GM21515 (cell line): Measurements from ENCODE around the gene RPE65.
"Not testable (repeated sequence)": the region's sequence is repeated elsewhere in the genome, so short reads cannot be mapped to it uniquely, and the experiment has no call there.

Source experiments
- ATAC-seq: cut with Tn5 transposase; IDR thresholded peaks from one replicate; pipeline ENCODE4 v1.9.1; 2021; ENCODE audit not compliant: unreplicated experiment

Gene RPE65

DNA sequence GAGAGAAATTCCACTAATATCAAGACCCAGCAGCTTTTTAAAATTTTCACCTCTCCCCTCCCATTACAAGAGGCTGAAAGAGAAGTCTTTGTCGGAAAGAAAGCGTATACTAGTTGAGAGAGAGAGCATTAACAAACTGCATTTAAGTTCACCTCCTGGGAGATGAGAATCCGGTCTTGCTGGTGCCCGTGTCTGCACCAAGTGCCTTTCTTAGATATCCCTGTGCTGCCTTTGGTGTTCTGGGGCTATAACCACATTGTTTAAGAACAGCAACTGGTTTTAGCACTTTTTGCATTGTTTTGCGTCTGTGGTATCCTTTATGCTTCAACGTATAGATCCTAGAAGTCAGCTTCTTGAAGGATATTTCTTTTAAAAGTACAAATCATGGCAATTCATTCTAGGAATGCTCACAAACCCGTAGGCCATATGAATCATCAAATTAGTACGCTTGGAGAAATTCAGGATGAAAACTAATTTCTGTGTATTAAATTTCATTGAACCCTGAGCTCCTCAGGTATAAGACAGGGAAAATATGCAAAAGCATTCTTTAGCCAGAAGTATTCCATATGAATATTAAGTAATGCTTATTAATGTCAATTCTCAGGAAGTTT lies 3.4 kb upstream of the RPE65 start:
- no peak for ATAC-seq

DNA sequence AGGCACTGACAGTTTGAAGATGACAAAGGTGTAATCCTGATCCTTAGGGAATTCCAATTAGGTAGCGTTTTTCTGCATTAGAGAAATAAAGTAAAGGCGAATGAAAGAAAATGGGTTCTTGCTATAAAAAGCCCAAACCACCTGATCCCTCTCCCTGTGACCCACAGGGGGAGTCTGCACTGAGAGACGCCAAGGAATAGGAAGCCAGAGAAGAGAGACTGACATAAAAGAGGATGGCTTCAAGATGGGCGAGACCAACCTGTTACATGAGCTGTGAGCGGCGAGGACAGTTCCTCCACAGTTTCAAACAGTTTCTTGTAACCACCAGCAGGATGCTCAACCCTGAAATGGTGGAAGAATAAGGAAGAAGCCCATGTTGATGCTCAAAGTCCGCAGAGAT lies 1.4 kb downstream of the RPE65 start:
- no peak for ATAC-seq

DNA sequence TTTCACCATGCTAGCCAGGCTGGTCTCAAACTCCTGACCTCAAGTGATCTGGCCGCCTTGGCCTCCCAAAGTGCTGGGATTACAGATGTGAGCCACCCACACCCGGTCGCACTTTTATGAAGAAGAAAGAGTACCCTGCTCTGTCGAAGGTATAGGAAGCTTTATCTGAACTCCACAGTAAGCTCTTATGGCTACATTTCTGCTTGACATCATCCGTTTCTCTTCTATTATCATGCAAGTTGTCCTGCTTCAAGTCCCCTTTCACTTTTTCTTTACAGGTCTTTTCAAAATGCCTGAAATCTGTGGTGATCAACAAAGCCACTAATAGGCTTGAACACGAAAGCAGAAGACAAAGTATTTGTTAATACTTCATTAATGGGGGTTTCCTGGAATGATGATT lies 4.0 kb downstream of the RPE65 start:
- no peak for ATAC-seq

DNA sequence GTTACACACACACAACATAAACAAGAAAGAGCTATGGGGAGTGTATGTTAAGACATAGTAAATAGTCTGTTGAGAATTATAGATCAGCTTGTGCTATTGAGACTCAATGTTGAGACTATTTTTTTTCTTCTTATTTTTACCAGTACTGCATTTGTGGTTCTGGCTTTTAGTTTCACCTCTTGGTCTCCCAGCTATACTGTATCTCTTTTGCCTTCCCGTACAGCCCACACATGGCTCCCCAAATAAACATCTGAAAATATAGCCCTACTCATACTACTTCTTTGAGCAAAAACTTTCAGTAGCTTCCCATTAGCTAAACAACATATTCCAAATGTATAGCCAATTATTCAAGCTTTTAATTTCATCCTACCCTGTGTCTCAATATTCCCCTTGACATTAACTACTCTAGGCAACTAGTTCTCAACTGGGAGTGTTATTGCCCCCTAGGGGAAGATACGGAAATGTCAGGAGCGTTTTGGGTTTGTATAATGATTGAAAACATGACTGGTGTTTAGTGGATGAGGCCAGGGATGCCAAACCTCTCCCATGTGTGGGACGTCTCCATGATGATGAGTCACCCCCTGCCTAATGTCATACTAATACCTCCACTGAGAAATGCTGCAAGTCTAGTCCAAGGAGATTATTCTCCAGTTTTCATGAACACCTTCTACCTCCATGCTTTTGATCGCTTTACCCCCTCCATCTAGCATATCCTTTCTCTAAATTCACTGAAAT lies 6.8 kb downstream of the RPE65 start:
- ATAC-seq = peak; percentile 90

DNA sequence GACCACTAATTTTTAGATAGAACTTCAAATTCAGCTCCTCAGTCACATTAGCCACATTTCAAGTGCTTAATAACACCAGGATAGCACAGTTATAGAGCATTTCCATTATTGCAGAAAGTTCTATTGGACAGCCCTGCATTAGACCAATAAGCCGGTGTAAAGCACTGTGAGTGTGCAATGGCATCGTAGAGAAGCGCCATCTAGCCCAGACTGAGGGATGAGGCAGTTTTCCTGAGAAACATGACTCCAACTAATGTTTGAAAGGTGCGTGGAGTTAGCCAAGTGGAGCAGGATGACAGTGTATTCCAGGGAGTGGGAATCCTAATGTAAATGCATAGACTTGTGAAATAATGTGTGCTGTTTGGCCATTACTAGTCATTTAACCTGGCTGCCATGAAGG lies 7.7 kb downstream of the RPE65 start:
- ATAC-seq = no peak

DNA sequence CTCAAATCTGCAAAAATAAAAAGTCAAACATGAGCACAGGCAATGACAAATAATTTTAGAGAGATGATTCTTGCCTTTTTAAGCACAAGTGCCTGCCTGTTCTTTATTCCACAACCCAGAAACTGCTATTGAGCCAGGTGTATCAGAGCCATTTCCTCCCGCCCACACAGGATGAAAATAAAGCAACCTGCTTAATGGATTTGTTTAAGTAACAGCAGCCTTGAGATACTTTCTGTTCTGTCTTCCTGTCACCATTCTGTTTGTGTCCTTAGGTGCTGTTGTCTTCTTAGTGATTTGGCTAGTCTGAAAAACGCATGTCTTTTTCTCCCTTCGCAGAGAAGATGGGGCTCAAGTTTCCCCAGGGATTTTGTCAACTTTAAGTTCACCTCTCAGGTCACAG lies 11.4 kb downstream of the RPE65 start:
- ATAC-seq = peak; percentile 52

DNA sequence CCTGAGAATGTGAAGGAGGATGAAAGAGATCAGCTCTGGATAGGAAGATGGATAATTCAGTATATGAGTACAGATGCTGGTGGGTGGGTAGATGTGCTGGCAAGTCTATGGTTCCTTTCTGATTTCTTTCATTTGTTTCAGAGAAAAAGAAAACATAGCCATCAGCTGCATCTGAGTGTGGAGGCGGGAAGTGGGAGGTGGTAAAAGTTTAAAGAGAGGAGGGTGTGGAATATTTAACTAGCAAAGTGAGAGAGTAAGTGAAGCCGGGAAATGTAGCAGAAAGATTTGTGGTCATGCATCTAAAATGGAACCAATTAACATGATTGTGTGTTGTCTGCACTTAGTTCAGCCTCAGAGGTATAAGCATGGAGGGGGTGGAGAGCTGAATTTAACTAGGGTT lies 16.4 kb downstream of the RPE65 start:
- ATAC-seq = no peak

DNA sequence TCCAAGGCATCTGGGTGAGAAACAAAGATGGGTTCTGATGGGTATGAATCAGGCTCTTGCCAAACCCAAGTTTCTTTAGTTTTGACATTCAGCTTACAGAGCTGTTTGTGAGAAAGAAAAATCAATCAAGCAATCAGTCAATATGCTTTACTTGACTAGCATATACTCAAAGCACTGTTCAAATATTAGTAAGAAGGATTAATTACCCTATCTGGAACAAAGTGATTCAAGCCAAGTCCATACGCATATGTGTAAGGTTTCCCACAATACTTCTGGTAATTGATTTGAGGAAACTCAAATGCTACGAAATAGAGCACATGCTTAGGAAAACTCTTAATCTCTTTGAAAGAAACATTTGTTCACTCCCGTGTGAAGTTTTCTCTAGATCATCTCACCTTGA lies 18.7 kb downstream of the RPE65 start:
- no peak for ATAC-seq

DNA sequence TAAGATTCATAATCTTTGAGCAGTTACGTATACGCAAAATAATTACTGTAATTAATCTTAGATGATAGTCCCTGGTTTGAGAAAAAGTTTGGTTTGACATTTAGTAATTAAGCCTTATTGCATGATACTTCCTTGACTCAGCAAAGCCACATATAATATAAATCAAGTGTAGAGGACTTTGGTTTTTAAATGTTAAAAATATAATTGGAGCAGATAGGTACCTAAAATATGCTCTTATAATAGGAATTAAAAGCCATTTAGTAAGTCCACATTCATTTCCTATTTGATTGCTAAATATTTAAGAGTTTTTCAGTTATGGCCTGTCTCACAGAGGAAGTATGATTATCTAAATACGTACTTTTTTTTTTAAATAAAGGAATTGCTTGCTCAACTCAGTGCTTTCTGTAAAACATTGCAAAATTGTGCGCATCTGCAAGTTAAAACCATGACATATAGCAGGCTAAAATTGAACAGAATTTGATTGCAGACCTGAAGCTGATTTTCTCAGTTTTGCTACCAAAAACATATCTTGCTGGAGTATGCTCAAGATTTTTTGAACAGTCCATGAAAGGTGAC lies 20.4 kb downstream of the RPE65 start:
- no peak for ATAC-seq

DNA sequence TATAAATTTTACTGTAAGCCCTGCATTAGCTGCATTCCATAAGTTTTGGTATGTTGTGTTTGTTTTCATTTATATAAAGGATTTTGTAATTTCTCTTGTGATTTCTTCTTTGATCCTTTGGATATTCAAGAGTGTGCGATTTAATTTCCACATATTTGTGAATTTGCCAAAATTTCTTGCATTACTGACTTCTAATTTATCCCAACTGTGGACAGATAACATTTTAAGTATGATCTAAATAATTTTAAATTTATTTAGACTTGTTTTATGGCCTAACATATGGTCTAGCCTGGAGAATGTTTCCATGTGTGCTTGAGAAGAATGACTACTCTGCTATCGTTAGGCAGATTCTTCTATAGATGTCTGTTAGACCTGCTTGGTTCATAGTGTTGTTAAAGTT lies 23.2 kb downstream of the RPE65 start:
- no peak for ATAC-seq

DNA sequence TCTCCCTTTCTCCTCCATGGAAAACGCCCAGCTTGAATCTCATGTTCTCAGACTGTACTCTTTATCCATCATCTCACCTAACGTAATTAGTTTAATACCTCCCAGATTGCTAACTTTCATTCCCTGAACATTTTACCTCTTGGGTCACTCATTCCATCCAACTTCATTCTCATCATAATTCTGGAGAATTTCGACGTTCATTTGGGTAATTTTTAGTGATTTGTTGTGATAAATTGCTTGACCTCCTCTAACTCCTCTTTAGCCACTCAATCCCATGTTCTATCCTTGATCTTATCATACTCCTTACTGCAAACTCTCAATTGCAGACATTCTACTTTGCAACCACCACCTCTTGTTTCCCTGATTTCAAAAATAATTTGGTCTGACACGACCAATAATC lies 28.4 kb downstream of the RPE65 start:
- no peak for ATAC-seq

DNA sequence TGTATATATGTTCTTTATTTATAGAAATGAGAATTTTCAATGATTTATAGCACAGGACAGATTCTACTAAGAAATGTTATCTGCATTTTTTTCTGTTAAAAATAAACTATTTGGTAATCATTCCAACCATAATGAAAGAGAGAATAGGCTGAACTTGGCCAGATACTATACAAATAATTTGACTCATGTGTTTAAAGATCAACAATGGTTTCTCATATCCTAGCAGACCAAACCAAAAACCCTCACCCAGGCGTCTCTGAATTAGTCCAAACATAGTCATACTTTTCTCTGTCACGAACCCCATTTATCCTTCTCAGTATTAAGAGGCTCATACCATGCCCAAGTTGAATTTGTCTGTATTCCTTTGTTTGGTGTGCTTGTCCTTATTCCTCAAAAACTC lies 40.3 kb downstream of the RPE65 start:
- ATAC-seq = no peak

DNA sequence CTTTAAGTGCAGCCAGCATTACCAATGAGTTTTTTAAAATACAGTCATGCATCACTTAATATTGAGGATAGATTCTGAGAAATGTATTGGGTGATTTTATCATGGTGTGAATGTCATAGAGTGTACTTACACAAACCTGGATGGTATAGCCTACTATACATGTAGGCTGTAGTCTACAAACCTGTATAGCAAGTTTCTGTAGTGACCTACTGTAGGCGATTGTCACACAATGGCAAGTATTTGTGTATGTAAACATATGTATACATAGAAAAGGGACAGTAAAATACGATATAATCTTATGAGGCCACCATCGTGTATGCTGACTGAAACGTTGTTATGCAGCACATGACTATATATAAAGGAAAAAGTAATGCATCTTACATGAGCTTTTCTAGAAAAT lies 48.2 kb downstream of the RPE65 start:
- no peak for ATAC-seq

DNA sequence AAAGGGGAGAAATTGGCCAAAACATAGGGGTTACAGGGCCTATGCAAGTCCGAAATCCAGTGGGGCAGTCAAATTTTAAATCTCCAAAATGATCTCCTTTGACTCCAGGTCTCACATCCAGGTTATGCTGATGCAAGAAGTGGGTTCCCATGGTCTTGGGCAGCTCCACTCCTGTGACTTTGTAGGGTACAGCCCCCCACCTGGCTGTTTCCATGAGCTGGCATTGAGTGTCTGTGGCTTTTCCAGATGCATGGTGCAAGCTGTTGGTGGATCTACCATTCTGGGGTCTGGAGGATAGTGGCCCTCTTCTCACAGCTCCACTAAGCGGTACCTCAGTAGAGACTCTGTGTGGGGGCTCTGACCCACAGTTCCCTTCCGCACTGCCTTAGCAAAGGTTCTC lies 54.2 kb downstream of the RPE65 start:
- ATAC-seq = not testable (repeated sequence)

DNA sequence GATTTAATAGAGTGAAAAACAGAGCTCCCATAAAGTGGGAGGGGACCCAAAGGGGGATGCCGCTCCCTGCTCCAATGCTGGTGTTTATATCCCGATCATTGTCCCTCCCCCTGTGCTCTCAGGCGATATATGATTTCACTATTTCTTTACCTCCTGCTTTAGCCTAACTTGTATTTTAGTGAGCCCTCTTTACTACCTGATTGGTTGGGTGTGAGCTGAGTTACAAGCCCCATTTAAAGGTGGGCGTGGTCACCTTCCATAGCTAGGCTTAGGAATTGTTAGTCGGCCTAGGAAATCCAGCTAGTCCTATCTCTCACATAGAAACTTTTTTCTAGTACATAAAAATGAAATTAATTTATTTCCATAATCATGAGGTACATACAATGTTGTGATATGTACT lies 57.3 kb downstream of the RPE65 start:
- not testable (repeated sequence) for ATAC-seq

DNA sequence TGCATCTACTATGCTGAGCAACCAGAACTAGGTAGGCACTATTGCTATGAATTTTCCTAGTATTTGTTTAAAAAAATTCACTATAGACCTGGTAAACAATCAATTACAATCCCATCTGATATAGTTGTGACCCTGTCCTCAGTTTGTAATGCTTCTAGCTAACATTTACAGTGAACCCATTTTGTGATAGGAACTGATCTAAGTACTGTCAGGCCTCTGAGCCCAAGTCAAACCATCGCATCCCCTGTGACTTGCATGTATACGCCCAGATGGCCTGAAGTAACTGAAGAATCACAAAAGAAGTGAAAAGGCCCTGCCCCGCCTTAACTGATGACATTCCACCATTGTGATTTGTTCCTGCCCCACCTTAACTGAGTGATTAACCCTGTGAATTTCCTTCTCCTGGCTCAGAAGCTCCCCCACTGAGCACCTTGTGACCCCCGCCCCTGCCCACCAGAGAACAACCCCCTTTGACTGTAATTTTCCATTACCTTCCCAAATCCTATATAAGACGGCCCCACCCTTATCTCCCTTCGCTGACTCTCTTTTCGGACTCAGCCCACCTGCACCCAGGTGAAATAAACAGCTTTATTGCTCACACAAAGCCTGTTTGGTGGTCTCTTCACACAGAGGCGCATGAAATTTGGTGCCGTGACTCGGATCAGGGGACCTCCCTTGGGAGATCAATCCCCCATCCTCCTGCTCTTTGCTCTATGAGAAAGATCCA lies 63.8 kb downstream of the RPE65 start:
- not testable (repeated sequence) for ATAC-seq

DNA sequence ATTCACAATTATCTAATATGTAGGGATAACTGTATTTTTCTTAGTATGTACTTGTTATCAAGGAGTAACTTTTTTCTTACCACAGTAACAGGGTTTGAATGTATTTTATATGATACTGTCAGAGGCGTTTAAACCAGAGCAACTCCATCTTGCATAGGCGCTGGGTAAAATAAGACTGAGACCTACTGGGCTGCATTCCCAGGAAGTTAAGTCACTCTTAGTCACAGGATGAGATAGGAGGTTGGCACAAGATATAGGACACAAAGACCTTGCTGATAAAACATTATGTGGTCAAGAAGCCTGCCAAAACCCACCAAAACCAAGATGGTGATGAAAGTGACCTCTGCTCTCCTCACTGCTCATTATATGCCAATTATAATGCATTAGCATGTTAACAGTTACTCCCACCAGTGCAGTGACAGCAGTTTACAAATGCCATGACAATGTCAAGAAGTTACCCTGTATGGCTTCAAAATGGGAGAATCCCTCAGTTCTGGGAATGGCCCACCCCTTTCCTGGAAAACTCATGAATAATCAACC lies 64.8 kb downstream of the RPE65 start:
- ATAC-seq = no peak

DNA sequence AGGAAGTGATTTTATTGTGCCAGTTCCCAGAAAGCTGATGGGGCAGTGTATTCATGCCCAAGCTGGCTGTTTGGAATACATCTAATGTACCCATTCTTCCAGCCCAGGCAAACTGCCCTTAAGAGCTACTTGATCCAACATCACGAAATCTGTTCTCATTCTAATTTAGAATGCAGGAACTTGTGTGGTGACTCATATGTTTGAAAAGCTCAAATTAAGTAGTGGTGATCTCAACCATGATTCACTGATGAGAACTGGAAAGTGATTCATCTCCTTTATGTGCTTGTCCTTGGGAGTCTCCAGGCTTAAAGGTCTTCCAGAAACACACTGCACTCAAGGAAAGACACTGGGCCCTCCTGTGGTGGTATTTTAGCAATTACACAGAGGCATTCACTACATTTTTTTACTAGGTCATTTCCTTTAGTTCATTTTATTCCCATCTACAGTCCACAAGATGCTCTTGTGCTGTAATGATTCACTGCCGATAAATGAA lies 65.4 kb downstream of the RPE65 start:
- ATAC-seq = no peak

DNA sequence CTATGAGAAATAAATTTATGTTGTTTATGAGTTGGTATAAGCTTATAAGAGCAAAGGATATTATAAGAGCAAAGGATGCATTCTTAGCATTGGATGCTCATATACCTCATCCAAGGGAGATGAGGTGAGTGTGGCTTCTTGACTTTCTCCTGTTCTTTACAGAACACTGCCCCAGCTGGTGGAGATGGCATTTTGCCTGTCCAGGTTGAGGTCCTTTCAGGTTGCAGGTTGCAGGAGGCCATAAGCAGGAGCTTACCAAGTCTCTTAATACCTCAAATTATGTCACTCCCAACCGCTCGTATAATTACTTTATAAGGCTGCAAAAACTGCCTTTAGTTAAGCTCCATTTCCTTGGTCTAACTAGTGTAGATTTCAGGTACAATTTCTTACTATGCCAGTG lies 66.7 kb downstream of the RPE65 start:
- ATAC-seq = no peak

DNA sequence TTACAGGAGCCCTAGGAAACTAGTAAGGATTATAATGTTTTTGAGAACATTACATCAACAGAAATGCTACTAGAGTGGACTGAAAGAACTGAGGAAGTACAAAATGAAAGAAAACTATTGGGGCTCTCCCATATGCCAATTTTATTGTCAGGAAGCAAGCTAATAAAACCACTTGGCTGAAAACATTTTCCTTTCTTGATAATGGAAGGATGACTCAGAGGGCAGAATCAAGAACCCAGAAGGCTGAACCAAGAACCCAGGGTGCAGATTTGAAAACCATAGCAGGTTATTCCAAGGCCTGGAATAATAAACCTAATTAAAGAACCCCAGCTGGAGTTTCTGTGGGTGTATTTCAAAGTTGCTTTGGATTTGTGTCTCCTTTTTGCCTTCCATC lies 70.7 kb downstream of the RPE65 start:
- no peak for ATAC-seq
